PC-3 (cell line): ENCODE data around the gene NAV1. TPM values are rescaled to one million over a fixed set of nuclear protein-coding genes. Genes with fewer than 3 reads are reported as not detected.
A peak's percentile ranks its signal among the peaks of the same experiment; 100 is the strongest.

Experiments used
- ATAC-seq: fragments of 200-7000 bp; cut with Tn5 transposase; 2 replicates; pipeline ENCODE4 v1.9.1; 2020; ENCODE audit warnings: mild to moderate bottlenecking, moderate library complexity
- BruUV-seq: library from RNA; stranded (reverse); fragments of 400-500 nt; replicated peaks from 2 replicates; lab custom pipeline; 2021; lab: Mats Ljungman, UMichigan
- CTCF ChIA-PET: fragments of 300-600 bp; sonication (Branson Sonifier 250); formaldehyde crosslinking; loops from one replicate; lab custom pipeline; 2022; ENCODE audit warnings: antibody characterized with exemption; lab: Charles Lee
- POLR2A ChIA-PET: fragments of 300-600 bp; sonication (Branson Sonifier 250); formaldehyde crosslinking; loops from one replicate; lab custom pipeline; 2022; ENCODE audit warnings: antibody characterized with exemption; ENCODE audit not compliant: unreplicated experiment; lab: Charles Lee
- DNase-seq: peaks from one replicate; pipeline ENCODE4 v3.0.0-alpha.2; 2015
- H2AFZ ChIP-seq: fragments of 300-600 bp; sonication (generic); 2 replicates; pipeline ENCODE4 v1.6.0; 2016; ENCODE audit warnings: antibody characterized with exemption, low read length
- H3F3A ChIP-seq: fragments of 300-600 bp; sonication (generic); one replicate; pipeline ENCODE4 v1.6.0; 2017; ENCODE audit warnings: antibody characterized with exemption, low read length, control low read depth, mild to moderate bottlenecking; ENCODE audit not compliant: unreplicated experiment
- H3K27ac ChIP-seq: fragments of 300-600 bp; sonication (generic); 2 replicates; pipeline ENCODE4 v1.5.1; 2016; ENCODE audit warnings: mild to moderate bottlenecking, low read length
- H3K27me3 ChIP-seq: fragments of 300-600 bp; sonication (generic); 2 replicates; pipeline ENCODE4 v1.6.1; 2016; ENCODE audit warnings: low read length, mixed read lengths
- H3K36me3 ChIP-seq: fragments of 300-600 bp; sonication (generic); 2 replicates; pipeline ENCODE4 v1.6.1; 2016; ENCODE audit warnings: low read depth, mixed run types, low read length, mixed read lengths
- H3K4me1 ChIP-seq: fragments of 300-600 bp; sonication (generic); 2 replicates; pipeline ENCODE4 v1.5.1; 2016; ENCODE audit warnings: low read length; ENCODE audit not compliant: insufficient read depth
- H3K4me2 ChIP-seq: fragments of 300-600 bp; sonication (generic); 2 replicates; pipeline ENCODE4 v1.6.0; 2016; ENCODE audit warnings: low read length
- H3K4me3 ChIP-seq: fragments of 300-600 bp; sonication (generic); 2 replicates; pipeline ENCODE4 v1.5.1; 2016; ENCODE audit warnings: mild to moderate bottlenecking, low read length, mixed read lengths
- H3K79me2 ChIP-seq: fragments of 300-600 bp; sonication (generic); 2 replicates; pipeline ENCODE4 v1.6.1; 2017; ENCODE audit warnings: low read length, mixed read lengths
- H3K9ac ChIP-seq: fragments of 300-600 bp; sonication (generic); 2 replicates; pipeline ENCODE4 v1.6.0; 2016; ENCODE audit warnings: mild to moderate bottlenecking, low read length
- H3K9me2 ChIP-seq: fragments of 300-600 bp; sonication (generic); replicated peaks from 2 replicates; pipeline ENCODE4 v1.6.1; 2016; ENCODE audit warnings: mixed run types, low read length, mixed read lengths
- H3K9me3 ChIP-seq: fragments of 300-600 bp; sonication (generic); 2 replicates; pipeline ENCODE4 v1.6.1; 2016; ENCODE audit warnings: low read length, mixed read lengths
- H4K20me1 ChIP-seq: fragments of 300-600 bp; sonication (generic); 2 replicates; pipeline ENCODE4 v1.6.1; 2016; ENCODE audit warnings: low read length, mixed read lengths
- CTCF ChIP-seq: fragments of 300-600 bp; sonication (generic); conservative IDR thresholded peaks from 2 replicates; pipeline ENCODE4 v1.5.1; 2017; ENCODE audit warnings: antibody characterized with exemption, low read depth, mild to moderate bottlenecking, low read length
- EZH2 ChIP-seq: fragments of 300-600 bp; sonication (generic); IDR thresholded peaks from one replicate; pipeline ENCODE4 v1.6.1; 2017; ENCODE audit warnings: antibody characterized with exemption, mild to moderate bottlenecking, low read length; ENCODE audit not compliant: unreplicated experiment
- EZH2phosphoT487 ChIP-seq: fragments of 300-600 bp; sonication (generic); IDR thresholded peaks from 2 replicates; pipeline ENCODE4 v1.6.1; 2018; ENCODE audit warnings: mild to moderate bottlenecking, antibody characterized with exemption, low read length, borderline replicate concordance
- intact Hi-C: fragments of 100-400 bp; cut with micrococcal nuclease; formaldehyde crosslinking; loops from 2 replicates; pipeline ENCODE4 v1.9.0; 2023
- total RNA-seq: library from RNA; depleted of rRNA; stranded (reverse); fragments of >200 nt; gene quantifications from 2 replicates; pipeline ENCODE4 v1.2.3, GENCODE V29; 2014

Gene NAV1
- total RNA-seq, 1 experiment from 2014 or later, result 2.6 TPM

GRCh38 chr1:201507360-201507675 is 31.6 kb upstream of the NAV1 start:
- TF ChIP-seq EZH2phosphoT487, result no peak
- no peak for TF ChIP-seq EZH2
- no peak for TF ChIP-seq CTCF

GRCh38 chr1:201508809-201509208 is 30.1 kb upstream of the NAV1 start:
- Histone ChIP-seq H3K27ac (peak overlapping the region; percentile 44), H3K9ac (no peak overlapping the region), H3K27me3 (no peaks in the 10 kb centered on the region), H3K4me1 (peaks cover 74% of the 10 kb centered on the region), H3K4me2 (peak overlapping the region; percentile 33), H3K79me2 (peaks cover 37% of the 10 kb centered on the region), H3K4me3 (no peak overlapping the region), H3F3A (no peaks in the 10 kb centered on the region), H3K9me3 (no peaks in the 10 kb centered on the region), H3K36me3 (no peaks in the 10 kb centered on the region; the same call in 1 of the 2 replicates), H4K20me1 (no peaks in the 10 kb centered on the region), H2AFZ (no peak overlapping the region), H3K9me2 (no peaks in the 10 kb centered on the region)
- ChIA-PET POLR2A (no interaction called here), CTCF (no interaction called here)
- TF ChIP-seq CTCF (no peak), EZH2 (no peak), EZH2phosphoT487 (no peak)
- ATAC-seq, result peak; percentile 25
- no TSS peak for BruUV-seq
- DNase-seq, result peak; percentile 82
- intact Hi-C loops, result no loop called here

More at GRCh38 chr1:201507360-201507675, 31.6 kb upstream of the NAV1 start:
- ATAC-seq (no peak), DNase-seq (no peak)
- H3K4me2 ChIP-seq, result peak overlapping the region; percentile 95
- no TSS peak for BruUV-seq
- 0 out of 2 replicates have a peak, but pooled peaks cover 2% of the 10 kb centered on the region for H4K20me1 ChIP-seq
- ChIA-PET POLR2A (no interaction called here), CTCF (no interaction called here)
- no peaks in the 10 kb centered on the region for H3K27me3 ChIP-seq
- peak overlapping the region; percentile 76 for H3K4me3 ChIP-seq
- H3K36me3 ChIP-seq, result no peaks in the 10 kb centered on the region
- H3K79me2 ChIP-seq, result peaks cover 50% of the 10 kb centered on the region
- H3K4me1 ChIP-seq, result peaks cover 82% of the 10 kb centered on the region
- H3K27ac ChIP-seq, result peak overlapping the region; percentile 89
- H3K9me2 ChIP-seq, result no peaks in the 10 kb centered on the region
- H3F3A ChIP-seq, result no peaks in the 10 kb centered on the region
- intact Hi-C loops, result loop anchor here (2.0 kb wide), 1 partner anchor 19 kb away; no protein-coding TSS in a partner anchor
- no peaks in the 10 kb centered on the region for H3K9me3 ChIP-seq
- H2AFZ ChIP-seq, result peak overlapping the region; percentile 62
- peak overlapping the region; percentile 83 for H3K9ac ChIP-seq

DNA sequence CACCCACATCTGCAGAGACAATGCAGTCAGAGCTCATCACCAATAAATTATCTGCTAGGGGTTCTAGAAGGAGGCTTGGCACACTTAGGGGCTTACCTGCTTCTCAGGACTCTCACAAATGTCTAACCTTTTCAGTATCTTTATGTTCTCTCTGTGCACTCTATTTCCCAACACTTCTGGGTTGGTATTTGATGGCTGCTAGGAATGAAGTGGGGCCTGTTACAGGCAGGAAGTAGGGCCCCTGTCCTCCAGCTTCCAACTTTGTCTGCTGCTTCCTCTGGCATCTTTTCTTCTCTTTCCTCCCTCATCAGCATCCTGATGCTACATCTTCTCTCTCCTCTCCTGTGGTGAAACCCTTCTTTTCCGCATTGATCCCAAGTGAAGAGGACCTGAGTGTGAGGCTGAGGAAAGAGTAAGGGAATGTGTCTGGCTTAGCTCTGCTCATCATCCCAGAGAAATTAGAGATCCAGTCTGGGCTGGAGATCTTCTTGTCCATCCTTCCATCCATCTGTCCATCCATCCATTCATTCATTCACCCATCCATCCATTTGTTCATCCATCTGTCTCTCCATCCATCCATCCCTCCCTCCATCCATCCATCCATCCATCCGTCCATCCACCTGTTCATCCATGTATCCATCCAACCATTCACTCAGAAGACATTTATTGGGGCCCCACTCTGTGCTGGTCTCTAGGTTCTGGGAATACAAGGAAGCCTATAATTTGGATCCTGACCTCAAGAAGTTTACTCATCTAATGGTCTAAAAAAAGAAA is 29.1 kb upstream of the NAV1 start:
- Histone ChIP-seq H3K4me1 (peaks cover 65% of the 10 kb centered on the region), H3K9ac (no peak overlapping the region), H3K36me3 (no peaks in the 10 kb centered on the region; the same call in 1 of the 2 replicates), H3K9me3 (no peaks in the 10 kb centered on the region), H3K27me3 (no peaks in the 10 kb centered on the region), H3K79me2 (peaks cover 27% of the 10 kb centered on the region), H3K27ac (no peak overlapping the region), H2AFZ (no peak overlapping the region), H3K9me2 (no peaks in the 10 kb centered on the region), H3F3A (no peaks in the 10 kb centered on the region), H3K4me3 (no peak overlapping the region), H3K4me2 (no peak overlapping the region), H4K20me1 (no peaks in the 10 kb centered on the region)
- intact Hi-C loops, result no loop called here
- ChIA-PET POLR2A (no interaction called here), CTCF (no interaction called here)
- TF ChIP-seq EZH2, result no peak
- TF ChIP-seq EZH2phosphoT487, result no peak
- DNase-seq (no peak), ATAC-seq (no peak)
- BruUV-seq, result no TSS peak
